HG02870 (cell line): ENCODE measurements around the gene CDADC1.

Experiments
- ATAC-seq: cut with Tn5 transposase; IDR thresholded peaks from one replicate; pipeline ENCODE4 v1.9.1; 2021; ENCODE audit warnings: mild to moderate bottlenecking, moderate library complexity; ENCODE audit not compliant: unreplicated experiment

CDADC1 gene

GRCh38 chr13:49247643-49248621 lies at the start of gene CDADC1:
TSS of gene CDADC1 (plus strand) at chr13:49247925. CDS start at chr13:49248038, 113 bp downstream.
- ATAC-seq, result peak; percentile 95

GRCh38 chr13:49206641-49207040 lies 41.1 kb upstream of the CDADC1 start:
- ATAC-seq, result no peak

GRCh38 chr13:49208619-49209018 lies 39.1 kb upstream of the CDADC1 start:
- no peak for ATAC-seq

- ATAC-seq, result no peak
Measured at GRCh38 chr13:49210114-49210513, 37.6 kb upstream of the CDADC1 start.

- no peak for ATAC-seq
Measured at GRCh38 chr13:49210669-49211068, 37.1 kb upstream of the CDADC1 start.

- no peak for ATAC-seq
Measured at GRCh38 chr13:49213539-49213938, 34.2 kb upstream of the CDADC1 start.

DNA sequence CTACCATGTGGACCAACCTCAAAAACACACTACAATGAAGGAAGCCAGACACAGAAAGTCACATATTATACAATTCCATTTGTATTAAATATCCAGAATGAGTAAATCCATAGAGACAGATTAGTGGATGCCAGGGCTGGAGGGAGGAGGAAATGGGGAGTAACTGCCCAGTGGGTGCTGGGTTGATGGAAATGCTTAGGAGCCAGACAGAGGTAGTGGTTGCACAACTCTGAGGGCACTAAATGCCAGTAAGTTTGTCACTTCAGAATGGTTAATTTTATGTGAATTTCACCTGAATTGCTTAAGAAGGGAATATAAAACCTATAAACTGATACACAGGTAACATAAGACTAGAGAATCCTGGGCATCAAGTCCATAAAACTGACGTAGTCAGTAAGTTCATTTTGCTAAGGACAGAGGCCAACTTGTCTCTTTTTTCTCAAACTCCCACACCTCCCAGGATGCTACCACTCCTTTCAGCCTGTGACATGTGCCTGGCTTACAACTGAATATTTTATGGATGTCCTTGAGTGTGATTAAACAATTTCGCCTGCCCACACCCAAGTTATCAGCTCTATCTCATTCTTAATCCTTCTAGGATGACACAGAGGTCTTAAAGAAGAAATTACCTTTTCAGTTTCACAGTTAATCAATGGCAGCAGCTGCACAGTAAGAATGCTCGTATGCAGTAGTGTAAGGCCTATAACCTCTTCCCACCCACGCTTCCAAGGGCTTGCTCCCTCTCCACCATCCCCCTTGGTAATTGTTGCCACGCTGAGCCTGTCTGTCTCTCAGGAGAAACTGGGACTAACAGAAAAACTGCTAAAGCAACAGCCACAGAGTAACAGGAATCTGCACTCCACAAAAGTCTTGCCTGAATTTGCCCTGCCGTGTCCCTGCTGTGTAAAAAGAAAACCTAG lies 33.5 kb upstream of the CDADC1 start:
- ATAC-seq, result no peak

GRCh38 chr13:49214917-49215376 lies 32.8 kb upstream of the CDADC1 start:
- ATAC-seq, result no peak

DNA sequence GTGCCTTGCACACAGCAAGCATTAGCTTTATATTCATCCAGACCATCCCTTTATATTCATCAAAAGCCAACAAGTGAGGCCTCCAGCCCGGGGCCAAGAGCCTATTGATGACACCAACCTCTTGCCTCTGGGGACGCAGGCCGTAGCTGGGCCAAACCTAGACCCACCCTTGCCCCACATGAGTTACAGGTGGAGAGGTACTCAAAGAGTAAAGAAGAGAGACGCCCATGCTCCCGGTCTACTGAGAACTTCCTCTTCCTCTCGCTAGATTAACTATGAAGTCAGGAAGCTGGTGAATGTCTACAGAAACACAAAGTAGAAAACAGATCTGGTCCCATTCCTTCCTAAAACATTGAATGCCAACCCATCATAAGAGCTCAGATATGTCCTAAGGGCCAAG lies 31.4 kb upstream of the CDADC1 start:
- no peak for ATAC-seq

DNA sequence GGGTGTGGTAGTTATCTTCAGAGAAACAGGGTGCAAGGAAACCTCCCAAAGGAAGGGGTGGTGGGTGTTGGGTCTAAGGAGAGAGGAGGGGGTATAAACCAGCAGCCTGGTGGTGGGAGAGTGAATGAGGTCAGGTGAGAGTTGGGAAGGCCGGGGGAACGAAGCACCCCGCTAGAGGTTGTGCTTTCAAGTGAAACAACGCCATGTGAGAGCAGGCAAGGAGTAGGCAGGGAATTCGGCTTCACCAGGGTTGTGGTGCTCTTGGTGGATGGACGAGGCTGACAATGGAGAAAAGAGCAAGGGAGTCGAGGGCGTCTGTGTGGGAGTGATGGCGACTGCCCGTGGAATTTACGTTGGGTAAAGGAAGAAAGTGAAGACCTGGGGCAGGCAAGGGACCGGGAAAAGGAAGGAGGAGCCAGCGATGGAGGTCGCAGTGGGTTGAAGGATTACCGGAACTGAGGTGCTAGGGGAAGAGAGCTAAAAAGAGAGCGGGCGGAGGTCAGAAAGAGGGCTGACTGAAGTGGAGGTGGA lies 29.7 kb upstream of the CDADC1 start:
- no peak for ATAC-seq

DNA sequence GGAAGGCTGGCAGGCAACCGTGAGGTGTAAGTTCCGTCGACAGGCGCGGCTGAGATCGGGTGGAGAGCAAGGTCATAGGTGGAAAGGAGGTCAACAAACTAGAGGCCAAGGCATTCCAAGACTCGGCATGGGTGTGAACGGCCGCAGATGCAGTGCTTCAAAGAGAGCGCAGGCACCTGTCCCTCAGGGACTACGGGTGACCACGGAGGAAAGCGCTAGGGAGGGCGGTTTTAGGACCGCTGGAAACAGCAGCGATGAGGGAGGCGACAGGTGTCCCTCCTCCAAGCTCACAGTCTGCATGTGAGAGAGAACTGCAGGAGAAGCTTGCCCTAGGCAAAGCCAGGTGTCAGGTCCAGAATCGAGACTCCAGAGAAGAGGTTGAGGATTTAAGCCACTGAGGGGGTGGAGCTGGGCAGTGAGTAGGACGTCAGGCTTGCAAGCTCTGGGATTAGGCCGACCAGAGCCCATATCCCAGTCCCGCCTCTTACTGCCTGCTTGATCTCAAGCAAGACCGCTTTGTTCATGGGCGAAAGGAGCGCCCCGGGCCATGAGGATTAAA lies 29.2 kb upstream of the CDADC1 start:
- ATAC-seq, result no peak

DNA sequence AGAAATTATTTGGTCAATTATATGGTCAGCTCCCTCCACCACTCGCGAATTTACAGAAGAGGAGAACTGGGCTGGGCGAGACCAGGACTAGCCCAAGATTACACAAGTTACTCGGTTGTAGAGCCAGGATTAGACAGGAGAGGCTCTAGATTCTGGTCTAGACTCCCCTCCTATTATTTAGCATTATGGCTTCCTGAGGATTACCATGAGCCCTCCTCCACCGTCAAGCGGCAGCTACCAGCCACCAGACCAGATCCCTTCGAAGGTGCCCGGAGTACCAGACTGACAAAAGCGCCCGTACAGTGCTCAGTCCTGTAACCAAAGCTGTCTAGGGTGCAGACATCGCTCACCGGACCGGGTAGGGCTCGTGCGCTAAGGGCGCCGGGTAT lies 28.1 kb upstream of the CDADC1 start:
- ATAC-seq, result peak; percentile 19

- peak; percentile 60 for ATAC-seq
Measured at GRCh38 chr13:49220036-49220855, 27.5 kb upstream of the CDADC1 start, which contains the start of gene MLNR. TSS of gene MLNR (plus strand) at chr13:49220338. CDS start at chr13:49220338, 0 bp downstream.

DNA sequence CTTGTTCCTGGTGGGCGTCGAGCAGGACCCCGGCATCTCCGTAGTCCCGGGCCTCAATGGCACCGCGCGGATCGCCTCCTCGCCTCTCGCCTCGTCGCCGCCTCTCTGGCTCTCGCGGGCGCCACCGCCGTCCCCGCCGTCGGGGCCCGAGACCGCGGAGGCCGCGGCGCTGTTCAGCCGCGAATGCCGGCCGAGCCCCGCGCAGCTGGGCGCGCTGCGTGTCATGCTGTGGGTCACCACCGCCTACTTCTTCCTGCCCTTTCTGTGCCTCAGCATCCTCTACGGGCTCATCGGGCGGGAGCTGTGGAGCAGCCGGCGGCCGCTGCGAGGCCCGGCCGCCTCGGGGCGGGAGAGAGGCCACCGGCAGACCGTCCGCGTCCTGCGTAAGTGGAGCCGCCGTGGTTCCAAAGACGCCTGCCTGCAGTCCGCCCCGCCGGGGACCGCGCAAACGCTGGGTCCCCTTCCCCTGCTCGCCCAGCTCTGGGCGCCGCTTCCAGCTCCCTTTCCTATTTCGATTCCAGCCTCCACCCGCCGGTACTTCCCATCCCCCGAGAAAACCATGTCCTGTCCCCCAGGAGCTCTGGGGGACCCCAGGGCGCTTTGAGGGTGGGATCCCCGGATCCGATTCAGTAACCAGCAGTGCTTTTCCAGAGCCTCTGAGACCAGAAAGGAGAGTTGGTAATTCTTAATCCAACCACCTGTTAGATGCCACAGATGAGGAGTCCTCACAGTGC lies 26.7 kb upstream of the CDADC1 start:
- no peak for ATAC-seq

GRCh38 chr13:49221590-49221965 lies 26.1 kb upstream of the CDADC1 start:
- no peak for ATAC-seq

- ATAC-seq, result no peak
Measured at GRCh38 chr13:49225223-49226042, 22.3 kb upstream of the CDADC1 start.

DNA sequence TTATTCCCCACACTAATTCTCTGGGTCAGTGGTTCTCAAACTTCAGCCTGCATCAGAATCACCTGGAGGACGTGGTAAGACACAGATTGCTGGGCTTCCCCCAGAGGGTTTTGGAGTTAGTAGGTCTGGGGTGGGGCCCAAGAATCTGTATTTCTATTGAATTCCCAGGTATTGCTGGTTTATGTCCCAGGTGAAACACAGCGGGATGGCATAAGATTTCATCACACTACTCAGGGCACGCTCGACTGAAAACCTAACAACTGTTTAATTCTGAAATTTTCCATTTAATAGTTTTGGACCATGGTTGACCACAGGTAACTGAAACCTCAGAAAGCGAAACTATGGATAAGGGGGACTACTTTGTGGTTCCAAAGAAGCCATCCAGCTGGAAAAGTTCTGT lies 21.1 kb upstream of the CDADC1 start:
- ATAC-seq, result no peak

DNA sequence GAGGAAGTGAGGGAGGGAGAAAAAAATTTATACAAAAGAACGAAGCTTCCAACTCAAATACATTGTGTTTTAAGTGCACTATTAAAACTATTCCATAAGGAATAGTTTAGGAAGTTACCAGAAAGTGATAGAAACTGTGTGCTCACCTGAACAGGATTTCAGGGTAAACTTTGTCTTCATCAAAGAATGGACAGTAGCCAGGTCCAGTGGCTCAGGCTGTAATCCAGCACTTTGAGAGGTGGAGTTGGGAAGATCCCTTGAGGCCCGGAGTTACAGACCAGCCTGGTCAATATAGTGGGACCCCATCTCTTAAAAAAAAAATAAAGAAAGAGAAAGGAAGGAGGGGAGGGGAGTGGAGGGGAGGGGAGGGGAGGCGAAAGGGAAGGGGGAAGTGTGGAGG lies 13.0 kb upstream of the CDADC1 start:
- no peak for ATAC-seq
